ENCODE measurements around the gene RUNDC3A.
"Not testable (repeated sequence)": the region's sequence is repeated elsewhere in the genome, so short reads cannot be mapped to it uniquely, and the experiment has no call there.

RUNDC3A gene

DNA sequence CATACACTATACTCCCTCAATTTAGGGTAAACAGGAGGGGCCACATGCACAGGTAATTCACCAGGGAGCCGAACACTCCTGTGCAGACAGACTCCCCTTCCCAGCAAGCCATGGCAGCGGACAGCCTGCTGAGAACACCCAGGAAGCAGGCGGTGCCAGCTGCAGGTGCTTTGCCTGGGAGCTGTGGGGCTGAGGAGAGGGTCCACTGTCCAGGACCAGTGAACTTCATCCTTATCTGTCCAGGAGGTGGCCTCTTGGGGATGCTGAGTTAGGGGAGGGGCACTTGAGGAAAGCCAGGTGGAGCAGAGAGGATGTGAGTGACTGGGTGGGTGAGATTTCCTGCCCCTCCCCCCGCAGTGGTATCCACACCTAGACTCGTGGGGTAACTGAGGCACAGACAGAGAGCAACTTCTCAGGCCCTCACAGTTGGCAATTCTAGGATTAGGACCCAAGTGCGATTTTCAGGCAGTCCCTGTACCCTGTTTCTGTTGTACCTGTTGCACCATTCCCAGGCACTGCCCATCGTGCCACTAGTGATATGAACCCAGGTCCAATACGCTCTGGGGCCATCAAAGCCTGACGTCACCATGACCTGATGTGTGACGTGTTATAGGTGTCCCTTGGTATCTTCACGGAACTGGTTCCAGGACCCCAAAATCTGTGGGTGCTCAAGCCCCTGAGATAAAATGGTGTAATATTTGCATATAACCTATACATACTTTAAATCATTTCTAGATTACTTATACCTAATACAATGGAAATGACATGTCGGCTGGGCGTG is 37.9 kb downstream of the RUNDC3A start:
- DNase-seq = no peak

DNA sequence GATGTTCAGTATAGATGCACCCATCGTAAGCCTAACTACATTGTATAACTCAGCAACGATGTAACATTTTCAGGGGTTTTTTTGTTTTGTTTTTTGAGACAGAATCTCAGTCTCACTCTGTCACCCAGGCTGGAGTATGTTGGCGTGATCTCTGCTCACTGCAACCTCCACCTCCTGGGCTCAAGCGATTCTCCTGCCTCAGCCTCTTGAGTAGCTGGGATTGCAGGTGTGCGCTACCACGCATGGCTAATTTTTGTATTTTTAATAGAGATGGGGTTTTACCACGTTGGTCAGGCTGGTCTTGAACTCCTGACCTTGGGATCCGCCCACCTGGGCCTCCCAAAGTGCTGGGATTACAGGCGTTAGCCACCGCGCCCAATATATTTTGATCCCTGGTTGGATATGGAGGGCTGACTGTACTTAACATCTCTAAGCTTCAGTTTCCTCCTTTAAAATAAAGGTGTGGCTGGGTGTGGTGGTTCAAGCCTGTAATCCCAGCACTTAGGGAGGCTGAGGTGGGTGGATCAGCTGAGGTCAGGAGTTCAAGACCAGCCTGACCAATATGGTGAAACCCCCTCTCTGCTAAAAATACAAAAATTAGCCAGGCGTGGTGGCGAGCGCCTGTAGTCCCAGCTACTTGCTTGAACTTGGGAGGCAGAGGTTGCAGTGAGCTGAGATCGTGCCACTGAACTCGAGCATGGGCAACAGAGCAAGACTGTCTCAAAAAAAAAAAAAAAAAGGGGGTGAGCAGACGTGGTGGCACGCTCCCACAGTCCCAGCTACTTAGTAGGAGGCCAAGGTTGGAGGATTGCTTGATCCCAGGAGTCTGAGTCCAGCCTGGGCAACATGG is 39.0 kb downstream of the RUNDC3A start:
- not testable (repeated sequence) for DNase-seq

DNA sequence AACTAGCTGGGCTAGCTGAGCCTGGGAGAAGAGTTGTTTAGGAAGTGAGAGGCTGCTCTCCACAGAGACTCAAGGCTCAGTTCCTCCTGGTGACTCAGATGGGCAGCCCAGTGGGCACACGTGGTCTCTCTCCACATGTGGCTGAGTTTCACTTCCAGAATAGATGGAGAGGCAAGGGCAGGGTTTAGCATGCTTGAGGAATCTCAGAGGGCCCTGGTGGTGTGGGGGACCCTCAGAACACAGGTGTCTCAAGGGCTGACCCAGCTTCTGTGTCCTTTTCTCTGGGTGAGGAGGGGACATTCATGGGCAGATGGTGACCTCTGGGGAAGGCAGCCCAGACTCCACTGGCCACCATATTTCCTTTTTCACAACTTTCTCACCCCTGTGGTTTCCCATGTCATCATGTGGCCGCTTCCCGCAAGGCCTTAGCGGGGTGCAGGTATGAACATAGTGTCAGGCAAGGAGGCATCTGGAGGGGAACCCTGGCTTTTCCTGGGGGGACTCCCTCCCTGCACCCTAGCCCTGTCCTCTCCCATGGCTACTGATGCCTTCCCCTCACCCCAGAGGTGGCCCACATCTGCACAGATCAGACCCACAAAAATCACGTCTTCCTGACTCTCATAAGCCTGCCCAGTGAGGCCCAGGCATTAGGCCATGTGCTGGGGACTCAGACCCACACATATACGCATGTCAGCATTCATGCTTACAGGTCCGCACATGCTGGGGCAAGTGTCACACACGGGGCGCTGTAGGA is 40.0 kb downstream of the RUNDC3A start:
- DNase-seq = peak; percentile 78

GRCh38 chr17:44348988-44349364 is 40.6 kb downstream of the RUNDC3A start:
- DNase-seq = no peak

DNA sequence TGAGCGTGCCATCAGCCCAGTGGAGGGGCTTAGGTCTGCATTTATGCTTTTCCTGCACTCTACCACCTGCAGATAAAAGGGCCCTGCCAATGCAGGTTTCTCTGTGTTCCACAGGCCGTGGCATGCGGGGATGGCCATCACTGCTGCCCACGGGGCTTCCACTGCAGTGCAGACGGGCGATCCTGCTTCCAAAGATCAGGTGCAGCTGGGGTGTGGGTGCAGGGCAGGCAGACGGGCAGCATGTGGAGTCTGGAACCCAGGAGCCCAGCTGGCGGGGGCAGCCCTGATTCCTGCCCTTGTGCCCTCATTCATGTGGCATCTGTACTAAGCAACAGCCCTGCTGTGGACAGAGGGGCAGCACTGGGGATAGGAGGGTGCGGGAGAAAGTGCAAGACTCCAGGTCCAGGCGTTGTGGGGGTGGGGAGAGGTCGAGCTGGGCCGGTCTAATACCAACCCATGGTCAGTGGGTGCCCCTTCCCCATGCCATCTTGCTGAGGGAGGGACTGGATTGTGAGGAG is 41.2 kb downstream of the RUNDC3A start:
- no peak for DNase-seq

GRCh38 chr17:44350733-44351226 is 42.4 kb downstream of the RUNDC3A start:
- peak; percentile 75 for DNase-seq

GRCh38 chr17:44351464-44351863 is 43.1 kb downstream of the RUNDC3A start:
- DNase-seq = no peak

GRCh38 chr17:44351961-44352827 is 43.8 kb downstream of the RUNDC3A start:
- DNase-seq = no peak

- no peak for DNase-seq
These were observed 44.6 kb downstream of the RUNDC3A start for GRCh38 chr17:44352828-44353671.

DNA sequence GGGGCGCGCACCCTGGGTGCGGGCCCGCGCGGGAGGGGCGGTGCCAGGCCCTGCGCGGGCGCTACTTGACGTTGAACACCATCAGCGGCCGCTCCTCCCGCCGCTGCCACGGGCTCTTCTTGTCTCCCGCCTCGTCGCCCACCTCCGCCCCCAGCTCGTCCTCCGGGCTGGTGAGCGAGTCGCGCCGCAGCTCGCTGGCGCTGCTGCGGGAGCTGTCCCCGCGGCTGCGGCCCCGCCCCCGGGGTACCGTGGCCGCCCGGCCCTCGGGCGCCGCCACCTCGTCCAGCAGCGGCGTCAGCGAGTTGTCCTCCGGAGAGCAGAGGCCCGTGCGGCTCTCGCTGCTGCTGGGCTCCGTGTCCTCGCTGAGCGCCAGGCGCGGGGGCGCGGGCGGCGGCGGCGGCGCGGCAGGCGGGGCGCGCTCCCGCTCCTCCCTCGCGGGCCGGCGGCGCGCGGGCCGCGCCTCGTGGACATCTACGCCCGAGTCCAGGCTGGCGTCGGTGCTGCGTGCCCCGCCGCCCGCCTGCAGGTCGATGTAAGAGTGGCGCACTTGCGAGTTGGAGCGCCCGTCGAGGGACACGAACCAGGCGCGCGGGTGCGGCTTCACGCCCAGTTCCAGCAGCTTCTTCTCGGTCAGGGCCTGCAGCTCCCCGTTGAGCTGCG is 45.4 kb downstream of the RUNDC3A start:
- no peak for DNase-seq

DNA sequence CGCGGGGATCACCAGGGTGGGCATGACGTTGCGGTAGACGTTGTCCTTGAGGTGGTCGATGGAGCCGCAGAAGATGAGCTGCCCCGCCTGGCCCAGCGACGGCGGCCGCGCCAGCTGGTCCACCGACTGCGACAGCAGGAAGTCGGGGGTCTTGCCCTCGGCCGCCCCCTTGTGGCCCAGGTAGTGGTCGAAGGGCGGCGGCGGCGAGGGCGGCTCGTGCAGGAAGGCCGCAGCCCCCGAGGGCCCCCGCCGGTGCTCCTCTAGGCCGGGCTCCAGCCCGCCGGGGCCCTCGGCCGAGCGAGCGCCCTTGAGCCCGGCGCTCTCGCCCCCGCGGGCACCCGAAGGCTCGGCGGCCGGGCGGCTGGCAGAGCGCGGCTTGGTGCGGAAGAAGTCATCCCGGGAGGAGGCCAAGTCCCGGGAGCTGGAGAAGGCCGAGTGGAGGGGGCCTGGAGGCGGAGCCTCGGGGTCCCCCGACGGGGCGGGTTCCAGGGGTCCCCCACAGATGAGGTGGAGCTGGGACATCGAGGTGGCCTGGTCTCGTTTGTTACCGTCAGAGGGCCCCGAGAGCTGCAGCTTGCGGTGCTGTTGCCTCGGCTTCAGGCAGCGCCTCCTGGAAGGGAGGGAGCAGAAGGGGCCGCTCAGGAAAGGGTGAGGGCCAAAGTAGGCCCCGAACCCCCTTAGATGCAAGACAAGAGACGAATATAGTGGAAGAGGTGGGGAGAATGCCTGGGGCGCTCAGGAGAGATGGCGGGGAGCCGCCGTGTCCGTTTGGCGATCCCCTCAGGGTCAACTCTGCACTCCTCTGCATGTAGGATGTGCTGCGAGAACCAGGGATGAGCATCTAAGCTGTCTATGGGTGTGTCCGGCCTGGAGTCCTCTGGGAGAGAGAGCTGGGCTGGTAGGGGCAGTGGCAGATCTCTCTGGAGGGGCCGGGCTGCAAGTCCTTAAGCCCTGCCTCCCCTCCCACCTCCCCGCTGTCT is 46.5 kb downstream of the RUNDC3A start:
- DNase-seq = peak; percentile 48

- no peak for DNase-seq
These were observed 47.3 kb downstream of the RUNDC3A start for GRCh38 chr17:44355642-44356099.

GRCh38 chr17:44356241-44356640 is 47.8 kb downstream of the RUNDC3A start:
- no peak for DNase-seq

DNA sequence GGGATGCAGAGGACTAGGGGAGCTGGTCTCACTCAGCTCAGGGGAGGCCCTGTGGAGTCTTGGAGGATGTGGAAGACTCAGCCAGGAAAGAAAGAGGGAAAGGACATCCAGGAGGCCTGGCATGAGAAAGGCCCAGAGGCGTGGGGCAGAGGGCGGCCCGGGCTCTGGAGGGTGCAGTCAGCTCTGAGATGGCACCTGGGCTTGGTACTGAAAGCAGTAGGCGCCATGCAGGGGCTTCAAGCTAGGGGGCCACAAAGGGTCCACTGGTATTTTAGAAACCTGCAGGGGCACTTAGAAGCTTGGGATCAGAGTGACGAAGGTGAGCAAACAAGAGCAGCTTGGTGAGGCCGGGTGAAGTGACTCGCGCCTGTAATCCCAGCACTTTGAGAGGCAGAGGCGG is 49.7 kb downstream of the RUNDC3A start:
- DNase-seq = no peak

- no peak for DNase-seq
These were observed 50.6 kb downstream of the RUNDC3A start for GRCh38 chr17:44359006-44359405.

- no peak for DNase-seq
These were observed 51.2 kb downstream of the RUNDC3A start for GRCh38 chr17:44359458-44360143.

DNA sequence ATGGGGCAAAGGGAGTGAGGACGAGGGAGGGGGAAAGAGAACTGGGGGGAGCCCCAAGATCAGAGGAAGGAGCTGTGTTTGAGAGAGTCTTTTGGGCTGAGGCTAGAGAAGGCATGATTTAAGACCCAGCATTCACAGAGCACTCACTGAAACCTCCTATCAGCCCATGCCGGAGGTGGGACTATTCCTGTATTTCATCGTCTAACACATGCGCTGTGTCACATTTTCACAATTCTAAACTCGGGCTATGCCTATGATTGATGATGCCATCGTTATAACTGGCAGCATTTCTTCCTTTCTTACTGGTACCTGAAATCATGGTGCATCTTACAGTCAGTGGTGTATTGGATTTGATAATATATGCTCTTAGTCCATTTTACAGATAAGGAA is 51.7 kb downstream of the RUNDC3A start:
- no peak for DNase-seq

DNA sequence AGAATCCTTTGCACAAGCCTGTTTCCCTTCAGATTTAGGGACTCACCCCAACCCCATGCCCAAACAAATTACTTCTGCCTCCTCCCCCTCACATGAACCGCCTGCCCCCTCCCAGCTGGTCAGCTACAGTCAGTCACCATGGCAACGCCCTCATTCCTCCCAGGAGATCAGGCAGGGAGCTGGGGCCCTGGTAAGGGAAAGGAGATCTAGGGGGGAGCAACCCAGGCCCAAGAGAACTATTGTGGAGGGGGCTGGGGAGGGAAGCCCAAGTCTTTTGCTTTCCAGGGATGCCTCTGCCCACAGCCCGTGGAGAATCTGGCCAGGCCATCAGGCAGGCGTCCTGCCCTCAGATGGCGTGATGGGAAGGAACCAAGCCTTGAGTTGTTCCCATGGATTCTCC is 52.4 kb downstream of the RUNDC3A start:
- DNase-seq = no peak
